Endothelial cell of umbilical vein (primary cell): ENCODE measurements around the gene NCLN. TPM values are rescaled to one million over a fixed set of nuclear protein-coding genes. Genes with fewer than 3 reads are reported as not detected.

ENCODE experiments used
- BruUV-seq: library from RNA; stranded (reverse); fragments of 400-500 nt; replicated peaks from 2 replicates; lab custom pipeline; 2021; lab: Mats Ljungman, UMichigan
- CTCF ChIA-PET: fragments of 300-600, 350-600 bp; sonication (Branson Sonifier 250); formaldehyde crosslinking; loops from one replicate; lab custom pipeline; 2021; ENCODE audit warnings: antibody characterized with exemption, inconsistent platforms; lab: Charles Lee
- POLR2A ChIA-PET: fragments of 300-600, 350-600 bp; sonication (Branson Sonifier 250); formaldehyde crosslinking; loops from one replicate; lab custom pipeline; 2021; ENCODE audit warnings: antibody characterized with exemption, inconsistent platforms; lab: Charles Lee
- DNase-seq: peaks from one replicate; pipeline ENCODE4 v3.0.0-alpha.2; 2011; ENCODE audit warnings: low read depth, low spot score
- FAIRE-seq: peaks from 2 replicates; lab custom pipeline; 2011; peaks lifted over from hg19 to GRCh38; lab: Jason Lieb, UNC
- H2AFZ ChIP-seq: 2 replicates; pipeline ENCODE4 v1.6.0; 2012; ENCODE audit warnings: low read depth, low read length, control low read depth, inconsistent platforms
- H3K27ac ChIP-seq: 2 replicates; pipeline ENCODE4 v1.5.1; 2011; ENCODE audit warnings: low read depth, mild to moderate bottlenecking, control low read depth, low read length, moderate library complexity; ENCODE audit not compliant: insufficient read depth
- H3K27me3 ChIP-seq, 2 experiments: 2 replicates each; pipeline versions ENCODE4 v1.6.0 to v1.6.1; 2011; ENCODE audit warnings: low read length in 2 of 2, mixed read lengths in 1 of 2; ENCODE audit not compliant: control insufficient read depth in 2 of 2, insufficient read depth in 2 of 2
- H3K36me3 ChIP-seq, 2 experiments: 2 replicates in 1 of 2; 3 replicates in 1 of 2; pipeline ENCODE4 v1.5.1; 2011; ENCODE audit warnings: low read length in 2 of 2, mild to moderate bottlenecking in 1 of 2, moderate library complexity in 1 of 2; ENCODE audit not compliant: control insufficient read depth in 2 of 2, insufficient read depth in 2 of 2; ENCODE audit errors: extremely low read depth in 1 of 2
- H3K4me1 ChIP-seq: 3 replicates; pipeline ENCODE4 v1.5.1; 2011; ENCODE audit warnings: mild to moderate bottlenecking, low read length; ENCODE audit not compliant: control insufficient read depth, insufficient read depth; ENCODE audit errors: extremely low read depth
- H3K4me2 ChIP-seq: 2 replicates; pipeline ENCODE4 v1.6.1; 2011; ENCODE audit warnings: low read length, control low read depth, mixed read lengths; ENCODE audit not compliant: insufficient read depth
- H3K4me3 ChIP-seq, 3 experiments: fragments of 200-600 bp in 1 of 3; sonication (generic), shearing (Covaris generic) in 1 of 3; replicated peaks in 1 of 3; 2 replicates each; pipeline ENCODE4 v1.5.1; 2011 to 2016; ENCODE audit warnings: control low read depth in 3 of 3, low read length in 3 of 3, mild to moderate bottlenecking in 2 of 3, inconsistent platforms in 1 of 3, low read depth in 1 of 3, moderate library complexity in 1 of 3; ENCODE audit not compliant: insufficient read depth in 1 of 3
- H3K79me2 ChIP-seq: 2 replicates; pipeline ENCODE4 v1.6.0; 2012; ENCODE audit warnings: low read length, inconsistent platforms; ENCODE audit not compliant: control insufficient read depth, insufficient read depth
- H3K9ac ChIP-seq: replicated peaks from 2 replicates; pipeline ENCODE3; 2011; ENCODE audit warnings: low read length, control low read depth; ENCODE audit not compliant: insufficient read depth; ENCODE audit errors: extremely low read depth
- H3K9me1 ChIP-seq: replicated peaks from 3 replicates; pipeline ENCODE4 v1.6.0; 2011; ENCODE audit warnings: mild to moderate bottlenecking, low read length; ENCODE audit not compliant: control insufficient read depth, insufficient read depth; ENCODE audit errors: extremely low read depth
- H3K9me3 ChIP-seq: replicated peaks from 2 replicates; pipeline ENCODE4 v1.5.1; 2012; ENCODE audit warnings: low read length, inconsistent platforms; ENCODE audit not compliant: control insufficient read depth, insufficient read depth
- H4K20me1 ChIP-seq: replicated peaks from 2 replicates; pipeline ENCODE3; 2011; ENCODE audit warnings: mild to moderate bottlenecking, low read length; ENCODE audit not compliant: control insufficient read depth, insufficient read depth; ENCODE audit errors: extremely low read depth
- CTCF ChIP-seq, 2 donors: IDR thresholded peaks; 1 replicate in 1 of 2; 2 replicates in 1 of 2; pipeline ENCODE4 v1.5.1; 2011; ENCODE audit warnings: low read length in 2 of 2, mild to moderate bottlenecking in 2 of 2, moderate library complexity in 2 of 2, control low read depth in 1 of 2, inconsistent platforms in 1 of 2, low read depth in 1 of 2; ENCODE audit not compliant: insufficient read depth in 1 of 2; ENCODE audit errors: extremely low read depth in 1 of 2
- EZH2 ChIP-seq: IDR thresholded peaks from 2 replicates; pipeline ENCODE4 v1.6.1; 2012; ENCODE audit warnings: borderline replicate concordance, low read depth, mild to moderate bottlenecking, moderate library complexity, low read length, inconsistent platforms; ENCODE audit not compliant: severe bottlenecking
- FOS ChIP-seq: IDR thresholded peaks from 2 replicates; pipeline ENCODE4 v1.6.1; 2011; ENCODE audit warnings: mild to moderate bottlenecking, low read length, moderate library complexity, borderline replicate concordance; ENCODE audit not compliant: insufficient read depth
- GATA2 ChIP-seq: IDR thresholded peaks from 2 replicates; pipeline ENCODE4 v1.7.0; 2011; ENCODE audit warnings: low read depth, mild to moderate bottlenecking, moderate library complexity, mixed read lengths, low read length; ENCODE audit not compliant: insufficient read length, insufficient read depth
- JUN ChIP-seq: IDR thresholded peaks from 2 replicates; pipeline ENCODE4 v1.6.1; 2011; ENCODE audit warnings: borderline replicate concordance, low read depth; ENCODE audit not compliant: insufficient read length, insufficient read depth
- MAX ChIP-seq: IDR thresholded peaks from 2 replicates; pipeline ENCODE4 v1.6.1; 2011; ENCODE audit not compliant: insufficient read depth, insufficient read length
- MYC ChIP-seq: IDR thresholded peaks from one replicate; pipeline ENCODE4 v1.6.1; 2011; ENCODE audit warnings: mild to moderate bottlenecking, low read depth, low read length
- POLR2A ChIP-seq: IDR thresholded peaks from 2 replicates; pipeline ENCODE4 v1.6.1; 2012; ENCODE audit warnings: low read depth, mild to moderate bottlenecking, control low read depth, low read length
- POLR2AphosphoS5 ChIP-seq: IDR thresholded peaks from 2 replicates; pipeline ENCODE4 v1.6.1; 2012; ENCODE audit warnings: low read depth, mild to moderate bottlenecking, control low read depth, low read length, moderate library complexity; ENCODE audit not compliant: insufficient read depth
- dilution Hi-C: fragments of 300-500 bp; cut with MboI; formaldehyde crosslinking; loops from one replicate; pipeline ENCODE4 v1.15.0; 2019; ENCODE audit warnings: low sequenced_read_pairs; ENCODE audit not compliant: extremely low pct_ligation_motif_present
- intact Hi-C: fragments of 100-400 bp; cut with micrococcal nuclease; formaldehyde crosslinking; loops from one replicate; pipeline ENCODE4 v1.10.0; 2022
- polyA plus RNA-seq, 4 experiments: library from polyadenylated mRNA; depleted of rRNA in 3 of 4; stranded (reverse) in 3 of 4; unstranded in 1 of 4; fragments of >200 nt; gene quantifications; 2 replicates each; pipeline versions ENCODE4 v1.2.1 to v1.2.3, GENCODE V29; 2011 to 2012; ENCODE audit warnings: missing spikeins in 1 of 4
- total RNA-seq: library from RNA; stranded (reverse); gene quantifications from 2 replicates; pipeline ENCODE4 v1.2.3, GENCODE V29; 2021

The NCLN gene
- total and polyA plus RNA-seq, 2 donors (not counting 3 experiments of a cell fraction or from before 2014, with no cell fraction given) = 97.2 to 102 TPM

- FAIRE-seq = no peak
- DNase-seq = no peak
- dilution Hi-C loops (no loop called here), intact Hi-C loops (no loop called here)
- Histone ChIP-seq H3K4me2 (no peak overlapping the region), H2AFZ (no peak overlapping the region), H3K4me3 (no peak overlapping the region), H3K36me3 (no peaks in the 10 kb centered on the region), H3K79me2 (no peaks in the 10 kb centered on the region), H3K9ac (no peak overlapping the region), H3K27ac (no peak overlapping the region), H3K9me1 (no peaks in the 10 kb centered on the region), H3K9me3 (no peaks in the 10 kb centered on the region), H3K27me3 (no peaks in the 10 kb centered on the region), H3K4me1 (peaks cover 6% of the 10 kb centered on the region), H4K20me1 (no peaks in the 10 kb centered on the region)
- no TSS peak for BruUV-seq
- ChIA-PET POLR2A (no interaction called here), CTCF (interaction anchor here (0.8 kb wide), 1 partner anchor 21 kb away, joined by 3 read pairs; no protein-coding TSS in a partner anchor)
- TF ChIP-seq POLR2A (no peak), EZH2 (no peak), MYC (no peak), MAX (no peak), FOS (no peak), GATA2 (no peak), POLR2AphosphoS5 (no peak), JUN (no peak), CTCF (IDR thresholded peaks at IDR 0.05; ENCODE audit: extremely low read depth in 1 of 2, insufficient read depth in 1 of 2, low read depth in 1 of 2, low read length in 2 of 2) (no peak)
Observed at GRCh38 chr19:3149526-3150505, 35.9 kb upstream of the NCLN start.
